ENCODE measurements around the gene MIER2.

Gene MIER2

DNA sequence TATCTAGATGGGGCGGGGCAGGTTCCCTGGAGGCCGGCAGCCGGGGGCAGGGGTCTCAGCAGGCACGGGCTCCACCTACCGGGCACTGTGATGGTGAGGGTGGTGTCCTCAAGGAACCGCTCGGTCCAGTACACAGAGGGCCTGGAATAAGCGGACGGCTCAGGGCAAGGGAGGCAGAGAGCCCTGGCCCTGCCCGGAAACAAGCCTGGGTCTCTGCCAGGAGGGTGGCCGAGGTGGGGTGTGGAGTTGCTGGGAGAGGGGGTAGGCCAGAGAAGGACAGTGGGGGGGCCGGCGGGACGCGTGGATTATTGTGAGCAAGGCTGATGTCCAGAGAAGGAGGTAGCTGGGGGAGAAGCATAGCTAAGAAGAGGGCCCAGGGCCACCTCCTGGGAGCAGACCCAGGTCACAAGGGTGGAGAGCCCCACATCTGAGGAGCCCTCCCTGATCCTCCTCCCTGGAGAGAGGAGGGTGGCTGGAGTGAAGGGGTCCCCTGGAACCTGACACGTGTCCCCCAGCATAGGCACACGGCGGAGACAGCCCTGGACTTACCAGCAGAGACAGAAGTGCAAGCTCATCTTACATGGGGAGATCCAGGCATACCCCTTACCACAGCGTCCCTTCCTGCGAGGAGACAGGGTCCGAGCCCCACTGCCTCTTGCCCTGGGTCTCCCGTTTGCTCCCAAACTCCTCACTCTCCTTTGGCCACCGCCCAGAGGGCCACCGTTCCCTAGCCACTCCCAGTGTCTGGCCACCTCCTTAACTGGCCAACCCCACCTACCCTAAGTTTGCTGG lies 29.0 kb upstream of the MIER2 start:
- TF ChIP-seq, protein P1, sequence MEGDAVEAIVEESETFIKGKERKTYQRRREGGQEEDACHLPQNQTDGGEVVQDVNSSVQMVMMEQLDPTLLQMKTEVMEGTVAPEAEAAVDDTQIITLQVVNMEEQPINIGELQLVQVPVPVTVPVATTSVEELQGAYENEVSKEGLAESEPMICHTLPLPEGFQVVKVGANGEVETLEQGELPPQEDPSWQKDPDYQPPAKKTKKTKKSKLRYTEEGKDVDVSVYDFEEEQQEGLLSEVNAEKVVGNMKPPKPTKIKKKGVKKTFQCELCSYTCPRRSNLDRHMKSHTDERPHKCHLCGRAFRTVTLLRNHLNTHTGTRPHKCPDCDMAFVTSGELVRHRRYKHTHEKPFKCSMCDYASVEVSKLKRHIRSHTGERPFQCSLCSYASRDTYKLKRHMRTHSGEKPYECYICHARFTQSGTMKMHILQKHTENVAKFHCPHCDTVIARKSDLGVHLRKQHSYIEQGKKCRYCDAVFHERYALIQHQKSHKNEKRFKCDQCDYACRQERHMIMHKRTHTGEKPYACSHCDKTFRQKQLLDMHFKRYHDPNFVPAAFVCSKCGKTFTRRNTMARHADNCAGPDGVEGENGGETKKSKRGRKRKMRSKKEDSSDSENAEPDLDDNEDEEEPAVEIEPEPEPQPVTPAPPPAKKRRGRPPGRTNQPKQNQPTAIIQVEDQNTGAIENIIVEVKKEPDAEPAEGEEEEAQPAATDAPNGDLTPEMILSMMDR (IDR thresholded peaks at IDR 0.05; ENCODE audit: low read depth, low read length) = no peak
- DNase-seq (ENCODE audit: extremely low read depth, low read depth) = no peak

DNA sequence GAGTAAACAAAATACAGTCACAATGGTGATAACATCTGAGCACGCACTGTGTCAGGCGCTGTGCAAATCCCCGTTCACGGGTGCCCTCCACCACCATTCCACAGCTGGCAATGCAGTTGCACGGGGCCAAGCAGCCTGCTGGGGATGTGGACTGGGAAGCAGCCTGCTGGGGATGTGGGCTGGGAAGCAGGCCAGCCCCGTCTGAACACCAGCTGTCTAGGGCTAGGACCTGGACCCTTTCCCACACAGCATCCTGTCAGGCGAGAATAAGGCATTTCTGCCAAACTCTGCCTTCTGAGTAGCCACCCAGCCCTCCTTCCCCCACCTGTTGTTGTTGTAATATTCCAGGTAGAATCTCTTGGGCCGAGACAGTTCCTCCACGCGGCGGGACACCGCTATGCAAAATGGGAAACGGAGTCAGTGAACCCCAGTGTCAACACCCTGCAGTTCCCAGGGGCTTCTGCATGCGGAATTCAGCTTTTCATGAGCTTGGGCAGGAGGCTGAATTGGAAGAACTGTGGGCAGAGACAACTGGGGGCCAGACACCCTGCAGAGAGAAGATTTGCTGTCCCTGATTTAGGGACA lies 27.8 kb upstream of the MIER2 start:
- TF ChIP-seq, protein P1 (IDR thresholded peaks at IDR 0.05; ENCODE audit: low read depth, low read length) = no peak
- DNase-seq (ENCODE audit: extremely low read depth, low read depth) = peak; percentile 54

DNA sequence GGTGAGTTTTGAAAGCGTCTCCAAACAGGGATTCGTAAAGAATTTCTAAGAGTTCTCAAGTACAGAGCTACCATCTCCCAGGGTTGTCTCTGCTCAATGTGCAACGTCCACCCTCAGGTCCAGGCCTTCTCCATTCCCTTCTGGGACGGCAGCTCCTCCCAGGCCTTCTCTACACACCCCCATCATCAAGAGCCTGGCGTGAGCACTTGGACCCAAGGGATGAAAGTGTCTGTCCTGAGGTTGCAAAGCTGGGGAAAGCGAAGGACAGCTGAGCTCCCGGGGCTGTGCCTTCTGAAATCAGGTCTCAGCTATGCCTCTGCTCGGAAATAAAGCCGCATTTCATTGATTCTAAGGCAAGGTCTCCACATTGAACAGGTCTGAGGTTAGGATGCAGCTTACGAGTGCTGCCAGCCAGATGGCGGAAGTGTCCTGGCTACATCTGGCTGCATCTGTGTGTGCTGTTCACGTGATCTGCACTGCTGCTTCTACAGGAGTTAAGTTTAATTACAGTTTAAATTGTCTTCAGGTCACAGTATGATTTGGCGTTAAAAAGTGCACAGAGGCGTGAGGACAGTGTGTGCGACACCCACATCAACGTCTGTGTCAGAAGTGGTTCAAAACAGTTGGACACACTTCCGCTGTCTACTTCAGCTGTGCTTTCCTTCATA lies 27.0 kb upstream of the MIER2 start:
- no peak for DNase-seq (ENCODE audit: extremely low read depth, low read depth)
- TF ChIP-seq, protein P1 (IDR thresholded peaks at IDR 0.05; ENCODE audit: low read depth, low read length) = no peak

DNA sequence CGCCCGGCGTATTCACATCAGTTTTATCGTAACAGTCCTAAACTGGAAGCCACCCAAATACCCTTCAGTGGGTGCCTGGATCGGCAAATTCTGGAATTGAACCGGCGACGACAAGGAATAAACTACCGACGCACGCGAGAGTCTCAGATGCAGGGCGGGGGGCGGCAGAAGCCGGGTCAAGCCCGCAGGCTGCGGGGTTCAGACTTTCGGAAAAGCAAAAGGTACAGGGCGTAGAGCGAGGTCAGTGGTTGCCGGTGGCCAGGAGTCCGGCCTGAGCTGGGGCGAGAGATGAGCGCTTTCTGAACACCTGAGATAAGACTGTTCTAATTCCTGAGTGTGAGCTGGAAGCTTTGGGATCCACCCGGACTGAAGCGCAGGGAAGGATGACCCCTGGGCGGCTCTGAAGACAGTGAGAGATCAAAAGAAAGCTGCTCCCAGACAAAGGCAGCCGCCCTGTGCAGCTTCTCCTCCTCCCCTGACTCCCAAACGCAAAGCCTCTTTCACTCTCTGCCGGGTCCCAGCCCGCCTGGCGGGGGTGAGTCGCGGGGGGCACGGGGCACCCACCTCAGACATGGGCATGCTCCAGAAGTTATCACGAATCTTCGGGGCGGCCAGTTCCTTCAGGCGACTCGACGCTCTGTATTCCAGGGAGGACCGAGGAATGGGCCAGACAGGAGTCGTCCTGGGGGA lies 26.2 kb upstream of the MIER2 start:
- TF ChIP-seq, protein P1 (IDR thresholded peaks at IDR 0.05; ENCODE audit: low read depth, low read length) = no peak
- no peak for DNase-seq (ENCODE audit: extremely low read depth, low read depth)

DNA sequence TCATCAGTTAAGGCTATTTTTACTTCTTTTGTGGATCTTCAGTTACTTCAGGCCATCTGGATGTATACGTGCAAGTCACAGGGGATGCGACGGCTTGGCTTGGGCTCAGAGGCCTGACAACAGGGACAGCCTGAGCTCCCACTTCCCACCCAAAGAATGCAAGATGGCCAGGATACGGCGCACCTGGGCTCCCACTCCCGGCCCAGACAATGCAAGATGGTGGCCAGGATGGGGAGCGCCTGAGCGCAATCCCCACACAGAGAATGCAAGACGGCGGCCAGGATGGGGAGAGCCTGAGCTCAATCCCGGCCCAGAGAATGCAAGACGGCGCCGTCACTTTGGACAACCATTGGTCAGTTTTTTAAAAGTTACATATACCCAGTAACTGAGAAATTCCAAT lies 25.3 kb upstream of the MIER2 start:
- TF ChIP-seq, protein P1 (IDR thresholded peaks at IDR 0.05; ENCODE audit: low read depth, low read length) = no peak
- no peak for DNase-seq (ENCODE audit: extremely low read depth, low read depth)

DNA sequence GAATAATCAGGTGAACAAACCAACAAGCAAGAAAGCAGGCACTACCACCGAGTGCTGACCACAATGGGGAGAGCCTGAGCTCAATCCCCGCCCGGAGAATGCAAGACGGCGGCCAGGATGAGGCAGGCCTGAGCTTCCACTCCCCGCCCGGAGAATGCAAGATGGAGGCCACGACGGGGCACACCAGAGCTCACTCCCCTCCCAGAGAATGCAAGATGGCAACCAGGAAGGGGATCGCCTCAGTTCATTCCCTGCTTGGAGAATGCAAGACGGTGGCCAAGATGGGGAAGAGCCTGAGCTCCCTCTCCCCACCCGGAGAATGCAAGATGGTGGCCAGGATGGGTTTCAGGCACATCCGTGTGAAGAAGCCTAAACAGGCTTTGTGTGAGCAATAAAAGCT lies 24.7 kb upstream of the MIER2 start:
- TF ChIP-seq, protein P1 (IDR thresholded peaks at IDR 0.05; ENCODE audit: low read depth, low read length) = no peak
- no peak for DNase-seq (ENCODE audit: extremely low read depth, low read depth)

Data from AG09319 (cell line).